Transverse colon (tissue), 4 donors: ENCODE measurements around the gene TMSB4X.

ENCODE experiments used
- CTCF ChIP-seq, 5 experiments: fragments of 200-600 bp in 3 of 5; fragments of 450-650 bp in 2 of 5; sonication (generic) in 3 of 5; IDR thresholded peaks; 1 replicate in 2 of 5; 2 replicates in 3 of 5; pipeline ENCODE4 v1.5.1; 2016 to 2017; ENCODE audit warnings: antibody characterized with exemption in 5 of 5, inconsistent platforms in 3 of 5, mild to moderate bottlenecking in 2 of 5, moderate library complexity in 1 of 5
- POLR2AphosphoS5 ChIP-seq, 3 donors: sonication (generic); formaldehyde crosslinking; IDR thresholded peaks; one replicate each; pipeline ENCODE4 v1.6.1; 2016; ENCODE audit warnings: antibody characterized with exemption in 3 of 3

DNA sequence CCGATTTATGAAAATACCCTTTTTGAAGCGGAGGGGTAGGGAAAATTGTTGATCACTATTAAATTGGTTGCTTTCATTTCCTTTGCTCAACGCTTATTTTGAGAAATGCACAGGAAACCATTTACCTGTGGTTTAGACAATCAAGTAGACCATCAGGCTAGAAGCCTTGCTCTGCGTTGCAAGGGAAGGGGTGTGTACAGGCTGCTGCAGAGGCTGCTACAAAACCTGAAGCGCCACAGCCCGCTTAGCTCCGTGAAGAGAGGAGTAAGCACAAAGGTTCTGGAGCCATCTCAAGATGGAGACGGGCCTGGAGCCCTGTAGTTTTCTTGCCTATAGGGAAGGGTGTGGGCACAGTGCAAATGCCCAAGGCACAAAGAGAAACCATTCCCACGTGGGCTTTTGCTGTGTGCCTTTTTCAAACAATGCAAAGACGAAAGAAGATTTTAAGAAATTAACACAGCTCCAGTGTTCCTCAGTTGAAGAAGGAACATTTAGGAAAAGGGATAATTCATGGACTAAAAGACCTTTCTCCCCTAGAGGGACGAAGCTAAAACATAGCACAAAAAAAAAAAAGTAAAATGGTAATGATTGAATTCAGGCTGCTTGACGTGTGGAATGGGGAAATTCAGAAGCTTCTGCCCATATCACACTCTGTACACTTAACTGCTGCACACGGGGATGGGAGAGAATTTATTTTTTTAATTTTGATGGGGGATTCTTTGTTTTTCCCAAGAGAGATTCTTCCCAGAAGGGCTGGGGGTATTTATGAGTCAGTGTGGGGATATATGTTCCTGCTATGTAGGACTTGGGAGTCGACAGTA is 3.5 kb downstream of the TMSB4X start:
- no peak for TF ChIP-seq CTCF (IDR thresholded peaks at IDR 0.05)
- TF ChIP-seq POLR2AphosphoS5 (IDR thresholded peaks at IDR 0.05) = peak; percentile 44 to 86 (median 73)
